Activated CD4-positive, alpha-beta T cell treated with anti-CD3 and anti-CD28 coated beads, Interleukin-2, amount 50 U/mL, for 1 hour (primary cell): ENCODE data around the gene TRIO.

ENCODE experiments used
- DNase-seq: peaks from one replicate; pipeline ENCODE4 v3.0.0-alpha.2; 2020

The TRIO gene

DNA sequence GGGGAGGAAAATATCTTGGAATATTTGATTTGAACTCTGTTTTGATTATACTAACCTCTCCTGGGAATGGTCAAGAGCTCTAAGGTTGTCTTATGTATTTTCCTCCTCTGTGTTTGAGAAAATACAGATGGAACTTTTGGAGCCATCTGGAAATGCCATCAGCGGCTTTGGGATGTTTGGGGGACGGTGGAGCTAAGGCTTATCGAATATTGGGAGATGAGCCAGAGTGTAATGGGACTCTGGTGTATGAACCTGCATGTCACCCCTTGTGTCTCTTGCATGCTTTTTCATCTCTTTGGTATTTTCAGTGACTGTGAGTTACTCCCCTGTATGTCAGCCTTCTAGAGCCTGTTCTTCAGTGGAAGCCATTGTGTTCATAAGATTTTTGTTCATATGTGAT, 258.5 kb downstream of the TRIO start:
- no peak for DNase-seq

DNA sequence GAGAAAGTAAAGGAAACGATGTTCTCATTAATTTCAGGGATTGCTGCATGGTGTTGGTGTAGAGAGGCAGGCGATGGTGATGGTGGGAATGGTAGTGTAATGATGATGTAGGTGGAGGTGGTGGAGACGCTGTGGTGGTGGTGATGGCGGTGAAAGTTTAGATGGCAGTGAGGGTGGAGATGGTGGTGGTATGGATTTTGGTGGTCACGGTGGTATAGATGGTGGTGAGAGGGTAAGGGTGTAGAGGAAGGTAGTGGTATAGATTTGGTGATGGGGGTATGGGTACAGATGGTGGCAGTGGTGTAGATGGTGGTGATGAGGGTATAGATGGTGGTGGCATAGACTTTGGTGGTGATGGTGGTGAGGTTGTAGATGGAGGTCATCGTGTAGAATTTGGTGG, 259.3 kb downstream of the TRIO start:
- DNase-seq = no peak

DNA sequence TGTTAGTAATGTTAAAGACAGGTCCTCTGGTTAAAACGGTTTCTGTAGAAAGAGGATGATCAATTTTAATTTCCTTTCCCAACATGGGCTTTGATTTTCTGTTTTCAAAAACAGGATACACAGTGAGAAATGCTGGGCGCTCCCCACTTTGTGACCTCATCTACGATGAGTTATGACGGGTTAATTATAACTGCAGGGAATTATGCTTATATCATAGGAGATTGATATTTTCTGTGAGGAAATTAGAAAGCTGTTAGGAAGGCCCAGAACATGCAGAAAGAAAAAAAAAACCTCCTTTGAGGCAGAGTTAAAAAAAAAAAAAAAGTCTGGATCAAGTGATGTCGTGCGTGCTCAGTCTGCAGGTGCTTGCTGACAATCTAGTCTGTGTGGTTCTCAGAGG, 261.6 kb downstream of the TRIO start:
- DNase-seq = no peak

DNA sequence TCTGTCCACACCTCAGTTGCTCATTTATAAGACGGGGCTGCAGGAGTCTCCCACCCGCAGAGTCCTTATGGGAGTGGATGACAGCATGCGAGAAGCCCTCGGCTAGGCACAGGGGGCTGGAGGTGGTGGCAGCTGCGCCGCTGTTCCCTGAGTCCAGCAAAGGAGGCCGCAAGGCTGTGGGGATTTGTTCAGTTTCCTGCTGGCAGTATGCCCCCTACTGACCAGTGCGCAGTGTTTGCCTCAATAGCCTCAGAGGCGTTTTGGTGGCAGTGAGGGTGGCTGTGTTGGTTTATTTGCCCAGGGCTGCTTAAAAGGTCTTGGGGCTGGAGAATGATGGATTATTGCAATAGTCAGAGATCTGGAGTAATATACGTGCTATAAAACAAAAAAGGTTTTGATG, 262.1 kb downstream of the TRIO start:
- DNase-seq = no peak

DNA sequence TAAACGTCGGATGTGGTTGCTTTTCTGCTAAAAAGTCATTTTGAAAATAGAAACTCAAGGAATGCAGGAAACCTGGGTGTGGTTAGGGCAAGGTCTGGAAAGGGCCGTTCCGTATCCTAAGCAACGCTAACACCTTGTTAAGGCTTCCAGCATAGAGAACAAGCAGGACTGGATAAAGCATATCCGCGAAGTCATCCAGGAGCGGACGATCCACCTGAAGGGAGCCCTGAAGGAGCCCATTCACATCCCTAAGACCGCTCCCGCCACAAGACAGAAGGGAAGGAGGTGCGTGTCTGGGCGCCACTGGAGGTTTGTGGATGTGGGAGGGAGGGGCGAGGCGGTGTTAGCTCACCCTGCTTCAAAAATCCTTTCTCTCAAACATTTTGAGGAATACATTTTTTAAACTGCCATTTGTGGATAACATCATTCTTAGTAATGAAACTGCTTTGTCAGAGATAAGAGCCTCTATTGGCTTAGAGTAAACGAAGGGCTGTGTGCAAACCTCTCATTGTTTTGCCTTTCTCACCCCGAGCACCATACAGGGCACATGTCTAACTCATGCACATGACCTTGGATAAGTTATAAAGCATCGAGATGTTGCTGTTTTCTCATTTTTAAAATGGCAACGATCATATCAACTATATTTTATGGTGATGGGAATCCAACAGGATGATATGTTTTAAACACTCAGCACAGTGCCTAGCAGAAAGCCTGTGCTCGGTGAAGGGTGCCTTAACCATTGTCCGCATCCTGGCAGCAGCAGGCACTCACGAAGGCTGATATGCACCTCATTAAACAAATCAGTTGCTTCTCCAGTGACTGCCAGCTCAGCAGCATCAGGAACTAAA, 262.8 kb downstream of the TRIO start:
- no peak for DNase-seq

DNA sequence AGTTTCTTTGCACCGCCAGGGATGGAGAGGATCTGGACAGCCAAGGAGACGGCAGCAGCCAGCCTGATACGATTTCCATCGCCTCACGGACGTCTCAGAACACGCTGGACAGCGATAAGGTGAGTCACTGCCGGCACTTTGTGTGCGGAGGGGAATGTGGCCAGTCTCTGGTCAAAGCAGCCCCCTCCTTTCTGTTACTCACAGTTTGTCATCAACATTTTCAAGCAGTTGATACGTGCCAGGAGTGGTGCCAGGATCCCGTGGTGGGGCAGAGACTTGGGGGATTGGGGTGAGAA, 263.4 kb downstream of the TRIO start:
- no peak for DNase-seq

DNA sequence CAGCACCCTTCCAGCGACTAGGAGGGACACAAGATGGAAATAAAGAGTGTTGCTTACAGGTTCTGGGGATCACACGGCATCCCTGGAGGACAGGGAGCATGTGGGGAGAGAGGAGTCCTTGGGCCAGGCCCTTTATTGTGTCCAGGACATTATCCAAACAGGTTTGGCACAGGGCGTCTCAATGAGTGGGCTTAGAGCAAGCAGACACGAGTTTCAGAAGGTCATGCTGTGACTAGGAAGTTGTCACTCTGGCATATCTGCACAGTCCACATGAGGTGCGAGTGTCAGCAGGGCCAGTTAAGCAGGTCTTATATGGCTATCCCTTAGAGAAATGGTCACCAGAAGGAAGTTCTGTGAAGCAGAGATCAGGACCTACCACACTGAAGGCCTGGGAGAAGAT, 263.9 kb downstream of the TRIO start:
- DNase-seq = no peak

DNA sequence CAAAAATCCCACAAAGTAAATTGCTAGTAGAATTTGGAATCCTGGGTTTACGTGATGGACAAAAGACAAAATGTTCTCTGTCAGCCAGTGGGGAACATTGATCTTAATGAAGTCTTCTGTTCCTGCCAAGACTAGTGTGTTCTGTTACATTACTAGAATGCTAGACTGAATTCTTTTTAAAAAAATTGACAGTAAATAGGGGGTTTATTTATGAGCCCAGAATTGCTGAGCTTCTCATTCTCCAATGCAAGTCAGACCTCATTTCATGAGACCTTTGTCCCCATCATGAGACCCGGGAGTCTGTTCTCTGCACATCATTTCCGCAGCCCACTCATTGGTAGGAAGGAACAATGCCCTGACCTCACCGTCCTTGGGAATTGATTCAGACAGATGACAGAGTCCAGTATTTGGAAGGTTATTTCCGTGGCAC, 264.6 kb downstream of the TRIO start:
- DNase-seq = no peak

DNA sequence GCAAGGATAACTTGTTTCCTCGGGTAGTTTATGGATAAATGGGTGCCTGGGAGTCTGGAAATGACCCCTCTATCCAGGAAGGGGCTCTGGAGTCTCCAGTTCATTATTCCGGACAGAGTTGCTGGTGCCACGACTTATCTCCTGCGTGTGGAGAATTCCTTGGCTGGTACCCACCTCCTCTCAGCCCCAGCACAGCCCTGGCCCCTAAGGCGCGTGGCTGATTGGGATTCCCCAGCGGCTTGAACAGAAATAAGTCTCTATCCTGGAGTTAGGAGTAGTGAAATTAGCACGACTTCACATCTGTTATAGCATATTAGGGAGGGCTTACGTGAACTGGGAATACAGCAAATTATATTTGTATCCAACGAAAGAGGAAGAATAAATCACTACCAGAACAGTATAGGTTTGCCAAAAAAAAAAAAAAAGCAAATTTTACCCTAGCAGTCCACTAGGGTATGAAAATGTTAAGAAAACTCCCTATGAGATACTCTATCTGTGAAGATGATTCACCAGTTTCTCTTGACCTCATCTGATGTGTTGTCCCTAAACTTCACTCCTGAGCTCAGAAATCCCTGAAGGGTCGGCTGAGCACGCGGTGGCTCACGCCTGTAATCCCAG, 265.9 kb downstream of the TRIO start:
- DNase-seq = no peak

DNA sequence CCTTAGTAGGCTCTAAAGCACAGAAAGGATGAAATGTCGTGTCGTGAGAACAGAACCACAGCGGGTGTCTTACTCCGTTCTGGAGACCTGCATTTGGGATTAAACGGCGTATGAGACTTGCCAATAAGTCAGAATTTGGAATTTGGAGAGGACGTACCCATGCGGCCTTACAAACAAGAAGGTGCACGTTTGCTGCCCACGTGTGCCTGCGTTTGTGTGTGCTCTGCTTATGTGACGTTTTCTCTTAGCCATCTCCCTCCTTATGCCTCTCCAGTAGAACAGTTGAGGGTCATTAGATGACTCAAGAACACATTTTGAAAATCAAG, 266.9 kb downstream of the TRIO start:
- DNase-seq = no peak

DNA sequence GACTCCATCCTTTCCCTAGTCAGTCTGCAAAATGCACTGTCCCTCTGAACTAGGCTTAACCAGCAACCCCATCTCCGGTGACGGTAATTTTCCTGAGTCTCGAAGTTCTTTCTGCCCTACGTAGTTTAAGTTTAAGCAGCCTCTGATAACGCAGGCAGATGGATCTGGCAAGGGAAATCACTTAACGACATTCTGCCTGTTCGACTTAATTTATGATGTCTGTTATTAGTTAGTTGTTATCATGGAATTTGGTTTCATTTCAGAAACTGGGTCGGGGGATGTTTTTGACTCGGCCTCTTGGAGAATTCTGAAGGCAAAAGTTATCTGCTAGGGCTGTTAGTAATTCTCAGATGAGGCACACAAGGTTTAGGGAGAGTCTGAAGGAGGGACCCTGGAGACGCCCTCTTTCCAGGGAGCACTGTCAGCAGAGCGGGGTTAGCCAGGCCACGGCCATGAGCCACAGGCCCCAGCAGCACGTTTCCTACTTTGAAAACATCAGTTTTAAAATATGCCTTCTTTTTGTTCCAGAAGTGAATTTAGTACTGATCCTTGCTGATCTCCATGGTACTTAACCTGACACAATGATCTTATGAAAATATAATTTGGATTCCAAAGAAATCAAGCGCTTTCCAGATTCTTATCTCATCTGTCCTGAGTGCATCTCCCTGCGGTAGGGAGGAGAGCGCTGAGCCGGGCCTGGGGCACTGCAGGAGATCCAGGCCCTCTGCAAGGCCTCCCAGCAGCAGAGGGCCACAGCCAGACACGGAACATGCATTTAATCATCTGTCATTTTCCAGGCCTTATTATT, 267.5 kb downstream of the TRIO start:
- no peak for DNase-seq

DNA sequence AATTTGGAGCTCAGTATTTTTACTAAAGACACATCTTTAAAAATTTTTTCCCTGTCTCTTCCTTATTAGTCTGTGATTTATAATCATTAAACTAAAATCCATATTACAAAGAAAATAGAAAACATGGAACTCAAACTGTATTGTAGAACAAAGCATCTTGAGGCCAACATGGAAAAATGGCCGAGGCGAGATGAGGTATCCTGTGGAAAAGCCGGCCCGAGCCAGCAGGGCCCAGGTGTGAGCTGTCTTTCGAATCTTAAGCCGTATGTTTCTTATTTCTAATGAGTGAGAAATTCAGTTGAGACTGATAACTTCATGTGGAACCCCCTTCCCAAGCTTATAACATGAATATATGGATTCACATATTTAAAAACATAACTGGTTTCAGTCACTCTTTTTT, 268.1 kb downstream of the TRIO start:
- no peak for DNase-seq

DNA sequence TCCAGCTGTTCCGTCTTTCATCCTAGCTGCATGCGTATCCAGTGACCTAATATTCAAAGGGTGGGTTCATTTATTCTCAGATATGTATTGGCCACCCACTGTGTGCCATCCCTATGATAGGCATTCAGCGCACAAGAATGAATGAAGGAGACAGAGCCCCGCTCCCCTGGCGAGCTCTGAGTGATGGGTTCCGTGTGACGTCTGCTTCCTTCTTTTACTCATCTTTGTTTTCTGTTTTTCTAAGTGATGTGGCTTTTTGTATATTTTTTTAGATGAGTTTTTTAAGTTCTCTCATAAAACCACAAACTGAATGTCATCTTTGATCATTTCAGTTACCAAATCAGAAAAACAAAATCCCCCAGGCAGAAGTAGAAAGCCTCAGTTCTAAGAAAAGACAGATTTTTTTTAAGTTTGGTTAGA, 270.2 kb downstream of the TRIO start:
- peak; percentile 52 for DNase-seq

DNA sequence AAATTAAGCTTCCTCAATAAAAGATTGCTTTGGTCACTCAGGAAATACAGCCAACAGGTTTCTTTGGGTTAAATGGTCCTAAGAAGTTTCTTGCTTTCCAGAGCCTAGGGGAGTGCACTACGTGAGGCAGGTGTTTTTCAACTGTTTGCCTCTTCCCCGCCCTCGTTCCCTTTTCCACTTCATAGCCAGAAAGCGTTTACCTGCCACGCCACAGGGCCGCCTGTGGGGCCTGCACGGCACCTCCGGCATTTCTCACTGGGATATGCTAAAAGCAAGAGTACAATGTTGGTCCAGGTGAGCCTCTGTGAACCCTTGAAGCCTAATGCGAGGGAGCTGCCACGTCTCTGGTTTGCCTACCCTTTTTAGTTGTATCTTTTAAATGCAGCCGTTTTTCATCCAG, 270.9 kb downstream of the TRIO start:
- DNase-seq = peak; percentile 12

DNA sequence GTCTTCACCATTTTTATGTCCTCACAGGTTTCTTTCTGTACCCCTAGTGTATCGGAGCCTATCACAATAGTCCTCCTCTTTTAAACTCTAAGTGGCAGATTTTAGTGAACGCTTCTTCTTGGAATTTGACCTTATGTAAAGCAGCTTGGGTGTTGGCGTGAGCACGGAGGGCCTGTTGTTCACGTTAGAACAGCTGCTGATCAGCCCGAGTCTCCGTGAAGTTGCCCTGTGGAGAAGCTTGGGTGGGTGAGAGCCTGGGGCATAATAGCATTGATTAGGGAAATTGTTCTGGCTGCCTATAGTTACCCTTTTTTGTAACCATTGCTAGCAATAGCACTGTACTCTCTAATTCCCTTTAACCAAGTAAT, 271.5 kb downstream of the TRIO start:
- no peak for DNase-seq

DNA sequence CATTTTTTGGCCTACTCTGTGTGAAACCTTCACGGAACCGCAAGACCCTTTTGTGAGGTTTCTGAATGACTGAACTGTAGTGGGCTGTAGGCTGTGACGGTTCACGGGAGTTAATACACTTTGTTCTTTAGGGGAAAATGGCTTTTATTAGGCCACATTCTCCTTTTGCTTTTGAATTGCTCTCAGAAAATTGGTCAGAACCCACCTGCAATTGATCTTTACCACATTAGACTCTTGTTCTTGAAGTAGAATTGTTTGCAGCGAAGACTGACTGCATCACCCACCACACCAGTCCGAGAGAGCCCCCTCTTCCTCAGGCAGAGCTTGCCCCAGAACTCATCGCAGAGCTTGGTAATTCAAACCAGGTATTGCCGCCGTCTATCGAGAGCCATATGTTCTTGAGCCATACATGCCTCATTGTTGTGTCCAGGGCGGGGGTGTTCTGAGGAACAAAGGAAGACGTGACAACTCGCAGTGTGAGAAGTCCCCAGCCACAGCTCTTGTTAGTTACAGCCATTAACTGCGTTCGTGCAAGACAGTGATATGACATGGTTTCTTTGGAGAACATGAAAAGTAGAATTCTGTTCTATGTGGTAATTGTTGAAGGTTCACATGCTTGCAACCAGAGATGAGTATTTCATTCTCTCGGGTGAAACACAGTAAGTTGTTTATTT, 272.0 kb downstream of the TRIO start:
- no peak for DNase-seq

DNA sequence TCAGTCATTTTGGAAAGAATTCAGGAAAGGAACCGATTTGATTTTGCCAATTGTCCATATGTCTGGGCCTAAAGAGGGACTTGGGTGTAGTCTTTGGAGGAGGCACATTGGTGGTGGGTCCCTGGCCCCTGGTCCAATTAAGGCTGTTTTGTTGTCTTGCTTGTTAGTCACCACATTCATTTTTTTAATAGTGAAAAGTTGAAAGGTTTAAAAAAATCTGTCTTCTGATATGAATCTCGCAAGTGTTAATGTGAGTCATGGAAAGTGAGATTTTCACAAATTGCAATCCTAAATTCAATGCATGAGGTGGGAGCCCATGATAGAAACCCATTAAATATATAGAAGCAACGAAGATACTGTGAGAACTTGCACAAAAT, 272.5 kb downstream of the TRIO start:
- DNase-seq = no peak

DNA sequence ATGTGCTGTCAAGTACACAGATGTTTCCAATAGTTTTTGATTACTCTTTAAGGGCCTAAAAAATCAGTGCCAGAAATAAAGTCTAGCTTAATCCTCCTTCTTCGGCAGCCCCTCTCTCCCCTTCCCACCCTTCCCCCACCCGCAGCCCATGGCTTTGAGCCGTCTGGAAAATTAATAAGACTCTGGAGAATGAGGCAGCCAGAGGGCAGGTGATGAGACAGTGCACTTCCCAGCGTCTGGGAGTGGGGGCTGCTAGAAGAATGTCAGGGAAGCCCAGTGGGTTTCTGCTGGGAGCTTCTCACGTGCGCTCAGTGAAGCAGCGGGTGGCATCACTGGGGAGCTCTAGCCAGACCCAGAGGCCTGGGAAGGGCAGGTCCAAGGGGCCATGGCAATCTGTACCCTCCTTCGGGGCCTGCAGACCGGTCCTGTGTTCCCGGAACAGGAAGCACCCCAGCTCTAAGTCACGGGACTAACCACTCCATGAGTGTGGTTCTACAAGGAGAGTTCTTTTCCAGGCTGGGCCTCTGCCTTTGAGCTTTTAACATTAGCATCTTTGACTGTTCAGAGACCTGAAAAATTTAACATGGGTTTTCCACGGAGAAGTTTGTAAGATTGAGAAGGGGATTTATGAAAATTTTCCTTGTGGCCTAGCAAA, 273.6 kb downstream of the TRIO start:
- DNase-seq = no peak

DNA sequence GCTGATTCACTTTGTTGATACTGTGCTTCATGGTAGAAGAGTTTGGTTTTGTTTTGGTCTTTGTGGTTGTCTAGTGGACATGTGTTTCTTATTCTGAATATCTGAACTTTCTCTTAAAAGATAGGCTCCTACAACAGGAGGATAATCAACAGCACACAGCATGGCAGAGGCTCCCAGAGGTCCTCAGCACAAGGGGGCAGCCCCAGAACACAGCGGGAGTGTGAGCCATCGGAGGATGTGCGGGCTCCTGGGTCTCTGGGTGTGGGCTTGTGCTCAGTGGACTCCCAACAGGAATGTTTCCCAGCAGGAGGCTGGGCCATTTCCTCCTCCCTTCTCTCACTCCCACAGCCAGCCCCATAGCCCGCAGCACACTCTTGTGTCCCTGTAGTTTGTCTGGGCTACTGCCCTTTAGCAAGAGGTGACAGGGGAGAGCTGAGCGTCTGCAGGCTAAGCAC, 274.2 kb downstream of the TRIO start:
- no peak for DNase-seq

DNA sequence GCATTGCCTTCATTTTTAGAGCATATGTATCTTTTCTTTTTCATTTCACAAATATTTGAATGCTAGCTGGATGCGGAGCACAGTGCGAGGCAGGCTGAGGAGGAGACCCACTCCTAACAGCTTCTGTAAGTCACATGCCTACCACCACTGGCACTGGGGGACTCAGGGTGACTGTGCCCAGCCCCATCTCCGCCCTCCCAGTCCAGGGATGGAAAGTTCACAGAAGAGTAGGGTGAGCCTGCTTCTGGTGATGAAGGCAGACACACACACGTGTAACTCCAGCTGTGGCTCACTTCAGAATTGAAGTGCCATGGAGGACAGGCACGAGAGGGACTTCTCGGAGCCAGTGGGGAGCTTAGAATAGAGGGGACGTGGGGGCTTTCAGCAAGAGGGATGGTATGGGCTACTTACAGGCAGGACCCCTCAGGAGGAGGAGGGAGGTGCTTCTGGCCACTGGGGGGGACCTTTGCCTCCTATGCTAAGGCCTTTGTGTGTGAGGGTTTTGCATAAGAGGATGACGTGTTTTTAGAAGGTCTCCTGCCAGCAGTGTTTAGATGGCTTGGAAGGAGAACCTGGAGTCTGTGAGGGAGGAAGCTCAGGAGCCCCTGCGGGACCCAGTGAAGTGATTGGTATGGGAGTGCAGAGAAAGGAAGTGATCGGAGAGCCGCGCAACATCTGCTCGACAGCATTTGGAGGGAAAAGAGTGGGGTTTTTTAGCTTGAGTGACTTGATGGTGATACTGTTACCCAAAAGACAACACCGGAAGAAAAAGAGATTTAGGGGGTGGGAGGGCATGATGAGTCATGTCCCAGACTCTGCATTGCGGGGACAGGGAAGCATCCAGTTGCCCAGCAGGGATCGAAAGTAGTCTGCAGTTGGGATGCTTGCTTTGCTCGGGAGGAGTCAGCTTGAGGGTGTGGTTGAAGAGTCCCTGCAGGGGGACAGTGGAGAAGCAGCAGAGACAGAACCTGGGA, 274.9 kb downstream of the TRIO start:
- no peak for DNase-seq

DNA sequence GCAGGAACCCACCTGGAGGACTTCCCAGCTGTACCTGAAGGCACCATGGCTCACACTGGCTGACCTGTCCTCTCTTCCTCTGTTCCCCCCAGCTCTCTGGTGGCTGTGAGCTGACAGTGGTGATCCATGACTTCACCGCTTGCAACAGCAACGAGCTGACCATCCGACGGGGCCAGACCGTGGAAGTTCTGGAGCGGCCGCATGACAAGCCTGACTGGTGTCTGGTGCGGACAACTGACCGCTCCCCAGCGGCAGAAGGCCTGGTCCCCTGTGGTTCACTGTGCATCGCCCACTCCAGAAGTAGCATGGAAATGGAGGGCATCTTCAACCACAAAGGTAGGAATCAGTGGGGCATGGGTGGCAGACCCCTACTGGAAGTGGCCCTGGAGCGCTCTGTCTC, 276.5 kb downstream of the TRIO start:
- DNase-seq = no peak
